CD8-positive, alpha-beta memory T cell (primary cell): ENCODE data around the gene ABCA10. TPM values are rescaled to one million over a fixed set of nuclear protein-coding genes. Genes with fewer than 3 reads are reported as not detected.

Source experiments
- CTCF ChIA-PET: fragments of 350-600 bp; sonication (Branson Sonifier 250); formaldehyde crosslinking; loops from one replicate; lab custom pipeline; 2021; ENCODE audit warnings: antibody characterized with exemption; lab: Charles Lee
- POLR2A ChIA-PET: fragments of 350-600 bp; sonication (Branson Sonifier 250); formaldehyde crosslinking; loops from one replicate; lab custom pipeline; 2021; ENCODE audit warnings: antibody characterized with exemption; lab: Charles Lee
- DNase-seq, 5 donors: peaks; one replicate each; pipeline versions ENCODE4 v3.0.0 to v3.0.0-alpha.2; 2020 to 2022; ENCODE audit warnings: mixed read lengths in 1 of 5
- H3K27ac ChIP-seq: one replicate; pipeline ENCODE4 v1.7.0; 2013; ENCODE audit warnings: low read depth, mild to moderate bottlenecking, low read length, moderate library complexity
- H3K27me3 ChIP-seq: 2 replicates; pipeline ENCODE4 v1.7.0; 2013; ENCODE audit warnings: low read length, mild to moderate bottlenecking; ENCODE audit not compliant: insufficient read depth, poor library complexity, severe bottlenecking
- H3K36me3 ChIP-seq: 2 replicates; pipeline ENCODE4 v1.7.0; 2013; ENCODE audit warnings: mild to moderate bottlenecking, low read length, moderate library complexity; ENCODE audit not compliant: insufficient read depth
- H3K4me1 ChIP-seq: 2 replicates; pipeline ENCODE4 v1.7.0; 2013; ENCODE audit warnings: mild to moderate bottlenecking, low read length, moderate library complexity; ENCODE audit not compliant: insufficient read depth
- H3K4me3 ChIP-seq: 2 replicates; pipeline ENCODE4 v1.7.0; 2013; ENCODE audit warnings: mild to moderate bottlenecking, low read length
- H3K9me3 ChIP-seq: 2 replicates; pipeline ENCODE4 v1.7.0; 2013; ENCODE audit warnings: mild to moderate bottlenecking, low read length
- H3K27ac Mint-ChIP-seq, 8 donors: one replicate each; pipeline ENCODE4 v1.8.0; 2020 to 2021; ENCODE audit warnings: mixed read lengths in 8 of 8, mild to moderate bottlenecking in 6 of 8, inconsistent platforms in 3 of 8, moderate library complexity in 3 of 8
- H3K27me3 Mint-ChIP-seq, 2 donors: one replicate each; pipeline ENCODE4 v1.8.0; 2020 to 2021; ENCODE audit warnings: mixed read lengths in 2 of 2, mild to moderate bottlenecking in 1 of 2, moderate library complexity in 1 of 2
- H3K36me3 Mint-ChIP-seq, 3 donors: one replicate each; pipeline ENCODE4 v1.8.0; 2020 to 2021; ENCODE audit warnings: mixed read lengths in 3 of 3, inconsistent platforms in 1 of 3, mild to moderate bottlenecking in 1 of 3
- H3K4me1 Mint-ChIP-seq, 3 donors: one replicate each; pipeline ENCODE4 v1.8.0; 2020 to 2021; ENCODE audit warnings: mixed read lengths in 3 of 3, inconsistent platforms in 1 of 3, mild to moderate bottlenecking in 1 of 3
- H3K4me3 Mint-ChIP-seq, 7 donors: one replicate each; pipeline ENCODE4 v1.8.0; 2020 to 2021; ENCODE audit warnings: mixed read lengths in 7 of 7, mild to moderate bottlenecking in 6 of 7, moderate library complexity in 4 of 7, inconsistent platforms in 2 of 7
- H3K9me3 Mint-ChIP-seq, 5 donors: one replicate each; pipeline ENCODE4 v1.8.0; 2020 to 2022; ENCODE audit warnings: mixed read lengths in 5 of 5, mild to moderate bottlenecking in 3 of 5, moderate library complexity in 2 of 5, inconsistent platforms in 1 of 5
- polyA plus RNA-seq: library from polyadenylated mRNA; unstranded; fragments of 300-500 nt; fragmentation: Illumina TruSeq; gene quantifications from one replicate; pipeline ENCODE4 v1.2.3, GENCODE V29; 2021
- total RNA-seq, 2 experiments: library from RNA; stranded (reverse); gene quantifications; one replicate each; pipeline ENCODE4 v1.2.3, GENCODE V29; 2021

Gene ABCA10
- total and polyA plus RNA-seq, 3 experiments from 2014 or later, result 0.46 to 0.60 TPM; not detected in 1

DNA sequence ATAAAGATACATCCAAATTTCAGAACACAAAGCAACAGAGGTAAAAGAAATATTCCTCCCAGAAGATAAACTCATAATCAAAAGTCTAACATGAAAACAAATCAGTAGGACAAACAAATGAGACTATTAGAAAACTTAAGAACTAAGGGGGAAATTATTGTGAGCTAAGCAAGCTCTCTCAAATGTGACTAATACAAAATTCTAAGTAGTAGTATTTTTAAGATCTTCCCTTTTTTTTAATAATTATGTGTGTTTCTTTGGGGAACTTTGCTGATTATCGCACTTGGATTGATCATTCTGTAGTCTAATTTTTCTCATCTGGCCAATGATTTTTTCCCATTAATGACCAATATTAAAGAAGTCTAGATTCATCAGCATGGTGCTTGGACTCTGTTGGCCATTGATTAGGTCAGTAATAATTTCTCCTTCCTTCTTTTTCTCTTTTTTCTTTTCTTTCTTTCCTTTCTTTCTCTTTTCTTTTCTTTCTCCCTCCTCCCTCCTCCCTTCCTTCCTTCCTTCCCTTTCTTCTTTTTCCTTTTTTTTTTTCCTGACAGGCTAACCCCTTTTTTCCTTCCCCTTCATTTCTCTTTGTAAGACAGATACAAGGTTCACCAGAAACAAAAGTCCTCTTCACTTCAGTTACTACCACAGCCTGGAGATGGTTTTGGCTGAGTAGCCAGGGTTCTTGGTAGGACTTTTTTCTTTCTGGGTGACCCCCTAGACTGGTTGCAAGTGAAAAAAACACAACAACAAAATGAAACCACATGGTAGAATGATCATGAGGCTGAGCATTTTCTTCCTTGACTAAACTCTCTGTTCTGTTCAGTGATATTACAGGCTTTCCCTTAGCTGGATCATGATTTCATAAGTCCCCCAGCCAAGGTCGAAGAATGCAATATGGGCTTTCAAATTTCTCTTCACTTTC is 84.0 kb downstream of the ABCA10 start:
- Mint-ChIP-seq H3K27me3 (peaks cover 3 to 5% of the 10 kb centered on the region in 2 donors), H3K27ac (no peak overlapping the region), H3K4me3 (no peak overlapping the region), H3K4me1 (no peaks in the 10 kb centered on the region), H3K36me3 (peaks cover 5 to 7% (median 6%) of the 10 kb centered on the region in 3 donors), H3K9me3 (no peaks in the 10 kb centered on the region)
- POLR2A ChIA-PET, result no interaction called here
- Histone ChIP-seq H3K27me3 (no peaks in the 10 kb centered on the region), H3K9me3 (no peaks in the 10 kb centered on the region), H3K4me1 (no peaks in the 10 kb centered on the region), H3K4me3 (no peak overlapping the region), H3K36me3 (peaks cover 2% of the 10 kb centered on the region), H3K27ac (no peak overlapping the region)
- CTCF ChIA-PET, result no interaction called here
- DNase-seq, result no peak

DNA sequence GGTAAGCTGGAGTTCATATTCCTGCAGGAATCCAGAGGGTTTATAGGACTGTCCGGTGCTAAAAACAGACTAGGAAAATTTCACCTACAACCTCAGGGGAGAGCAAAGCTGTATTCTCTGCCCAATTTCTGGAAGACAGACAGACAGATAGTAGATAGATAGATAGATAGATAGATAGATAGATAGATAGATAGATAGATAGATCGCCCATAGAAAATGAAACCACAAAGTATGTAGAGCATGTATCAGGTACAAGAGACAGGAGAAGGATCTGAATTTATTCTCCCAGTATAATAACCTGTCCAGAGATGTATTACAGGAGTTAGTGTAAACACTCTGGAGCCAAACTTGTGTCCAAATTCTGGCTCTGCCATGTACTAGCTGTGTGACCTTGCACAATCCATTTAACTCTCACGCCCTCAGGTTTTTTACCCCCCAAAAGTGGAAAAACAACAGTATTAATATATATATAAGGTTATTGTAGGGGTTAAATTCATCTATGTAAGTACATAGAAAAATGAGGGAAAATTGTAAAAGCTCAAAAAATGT is 84.9 kb downstream of the ABCA10 start:
- CTCF ChIA-PET, result no interaction called here
- POLR2A ChIA-PET, result no interaction called here
- Histone ChIP-seq H3K9me3 (no peaks in the 10 kb centered on the region), H3K27ac (no peak overlapping the region), H3K4me3 (no peak overlapping the region), H3K27me3 (no peaks in the 10 kb centered on the region), H3K36me3 (no peaks in the 10 kb centered on the region), H3K4me1 (no peaks in the 10 kb centered on the region)
- Mint-ChIP-seq H3K9me3 (no peaks in the 10 kb centered on the region), H3K27ac (no peak overlapping the region), H3K27me3 (peaks cover 3 to 5% of the 10 kb centered on the region in 2 donors), H3K36me3 (peaks cover under 1 to 6% (median 2%) of the 10 kb centered on the region in 3 donors), H3K4me1 (no peaks in the 10 kb centered on the region), H3K4me3 (no peak overlapping the region)
- DNase-seq, result no peak

DNA sequence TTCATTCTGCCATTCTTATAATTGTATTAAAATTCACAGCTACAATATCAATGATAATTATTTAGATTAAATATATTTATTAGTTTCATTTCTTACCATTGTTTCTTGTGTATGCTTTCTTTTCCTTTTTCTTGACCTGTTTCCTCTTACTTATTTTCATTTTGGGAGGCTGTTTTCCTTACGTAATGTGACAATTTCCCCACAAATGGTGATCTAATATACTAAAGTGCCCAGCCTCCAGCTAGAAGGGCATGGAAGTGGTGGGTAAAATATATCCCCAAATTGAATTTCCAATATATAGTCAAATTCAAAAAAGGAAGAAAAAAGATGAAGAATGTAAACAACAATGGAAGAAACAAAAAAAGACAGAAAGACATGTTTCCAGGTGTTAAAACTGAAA is 85.5 kb downstream of the ABCA10 start:
- H3K9me3 ChIP-seq, result no peaks in the 10 kb centered on the region
- no peaks in the 10 kb centered on the region for H3K36me3 ChIP-seq
- Mint-ChIP-seq H3K9me3 (no peaks in the 10 kb centered on the region), H3K36me3 (peaks cover 0 to 5% (median 2%) of the 10 kb centered on the region in 3 donors), H3K4me1 (no peaks in the 10 kb centered on the region), H3K27me3 (peaks cover 3 to 5% of the 10 kb centered on the region in 2 donors), H3K27ac (no peak overlapping the region), H3K4me3 (no peak overlapping the region)
- H3K4me1 ChIP-seq, result no peaks in the 10 kb centered on the region
- no peak for DNase-seq
- POLR2A ChIA-PET, result no interaction called here
- no peak overlapping the region for H3K27ac ChIP-seq
- no peaks in the 10 kb centered on the region for H3K27me3 ChIP-seq
- CTCF ChIA-PET, result no interaction called here
- H3K4me3 ChIP-seq, result no peak overlapping the region

DNA sequence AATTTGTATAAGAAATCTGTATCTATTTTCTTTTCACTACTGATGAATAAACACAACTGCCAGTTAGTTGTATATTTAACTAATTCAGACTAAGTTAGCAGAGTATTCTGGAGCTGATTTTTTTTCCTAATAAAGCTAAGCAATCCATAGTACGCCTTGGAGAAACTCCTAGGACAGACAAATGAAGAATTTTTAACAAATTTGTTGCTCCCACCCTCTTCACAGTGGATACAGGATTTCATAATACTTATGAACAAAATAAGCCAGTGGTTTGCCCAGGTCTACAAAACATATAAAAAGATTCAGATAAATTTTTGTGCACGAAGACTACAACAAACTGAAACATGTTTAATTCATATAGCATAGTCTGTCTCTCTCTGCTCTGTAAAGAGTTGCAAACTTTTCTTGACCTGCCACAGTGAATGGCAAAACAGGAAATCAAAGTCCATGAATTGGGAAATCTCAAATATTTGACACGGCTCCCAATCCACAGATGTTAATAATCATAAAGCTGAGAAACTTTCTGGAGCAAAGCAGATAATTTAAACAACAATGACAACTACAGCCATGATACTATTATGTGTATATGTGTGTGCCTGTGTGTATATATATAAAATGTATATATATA is 86.3 kb downstream of the ABCA10 start:
- Mint-ChIP-seq H3K4me1 (no peaks in the 10 kb centered on the region), H3K27me3 (peaks cover 3 to 5% of the 10 kb centered on the region in 2 donors), H3K27ac (no peak overlapping the region), H3K4me3 (no peak overlapping the region), H3K9me3 (peaks cover 0 to 2% (median 0%) of the 10 kb centered on the region in 5 donors), H3K36me3 (peaks cover under 1 to 4% (median under 1%) of the 10 kb centered on the region in 3 donors)
- H3K36me3 ChIP-seq, result no peaks in the 10 kb centered on the region
- H3K4me3 ChIP-seq, result no peak overlapping the region
- no peak for DNase-seq
- H3K4me1 ChIP-seq, result no peaks in the 10 kb centered on the region
- H3K27ac ChIP-seq, result no peak overlapping the region
- H3K27me3 ChIP-seq, result no peaks in the 10 kb centered on the region
- H3K9me3 ChIP-seq, result no peaks in the 10 kb centered on the region
- POLR2A ChIA-PET, result no interaction called here
- CTCF ChIA-PET, result no interaction called here

DNA sequence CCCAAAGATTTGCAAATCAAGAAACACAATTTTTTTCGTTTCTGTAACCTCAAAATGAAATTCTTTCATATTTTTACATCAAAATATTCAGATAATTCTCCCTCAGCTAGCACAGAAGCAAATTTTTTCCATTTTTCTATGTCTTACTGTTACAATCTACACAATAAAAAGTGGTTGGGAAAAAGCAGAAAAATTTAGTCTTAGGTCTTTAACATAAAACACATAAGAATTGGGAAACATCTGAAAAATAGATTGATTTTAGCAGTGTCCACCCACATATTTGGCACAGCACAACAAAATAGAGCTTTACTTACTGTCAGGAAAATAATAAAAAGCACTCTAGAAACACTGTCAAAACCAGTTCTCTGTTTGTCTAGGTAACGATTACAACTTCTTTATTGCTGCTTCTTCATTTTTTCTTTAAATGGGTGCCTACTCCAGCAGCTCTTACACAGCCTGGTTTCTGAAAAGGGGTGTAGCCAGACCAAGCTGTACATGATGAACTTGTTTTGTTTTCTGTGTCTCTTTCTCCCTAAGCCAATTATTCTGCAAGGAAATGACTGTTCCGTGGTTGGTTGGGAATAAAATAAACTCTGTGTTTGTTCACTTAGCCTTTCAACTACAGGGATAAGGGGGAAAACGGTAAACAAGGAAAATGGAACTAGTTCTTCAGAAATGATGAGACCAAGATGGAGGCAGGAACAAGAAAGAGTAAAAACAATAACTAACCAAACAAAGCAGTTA is 87.0 kb downstream of the ABCA10 start, which contains the start of gene ABCA6:
ABCA6 (minus strand) TSS at position 465 of the 744 bp plus-strand sequence. CDS start 1,192 bp downstream, outside the sequence.
- no peak for DNase-seq
- no peaks in the 10 kb centered on the region for H3K36me3 ChIP-seq
- Mint-ChIP-seq H3K27ac (no peak within 1 kb of the TSS), H3K4me1 (no peaks in the 10 kb centered on the region), H3K27me3 (peaks cover 3 to 5% of the 10 kb centered on the region in 2 donors), H3K4me3 (no peak within 1 kb of the TSS), H3K9me3 (peaks cover 0 to 6% (median 0%) of the 10 kb centered on the region in 5 donors), H3K36me3 (peaks cover 0 to 8% (median 0%) of the 10 kb centered on the region in 3 donors)
- H3K4me1 ChIP-seq, result no peaks in the 10 kb centered on the region
- H3K27me3 ChIP-seq, result no peaks in the 10 kb centered on the region
- no peak within 1 kb of the TSS for H3K4me3 ChIP-seq
- H3K27ac ChIP-seq, result no peak within 1 kb of the TSS
- ChIA-PET POLR2A (no interaction called here), CTCF (no interaction called here)
- H3K9me3 ChIP-seq, result no peaks in the 10 kb centered on the region

DNA sequence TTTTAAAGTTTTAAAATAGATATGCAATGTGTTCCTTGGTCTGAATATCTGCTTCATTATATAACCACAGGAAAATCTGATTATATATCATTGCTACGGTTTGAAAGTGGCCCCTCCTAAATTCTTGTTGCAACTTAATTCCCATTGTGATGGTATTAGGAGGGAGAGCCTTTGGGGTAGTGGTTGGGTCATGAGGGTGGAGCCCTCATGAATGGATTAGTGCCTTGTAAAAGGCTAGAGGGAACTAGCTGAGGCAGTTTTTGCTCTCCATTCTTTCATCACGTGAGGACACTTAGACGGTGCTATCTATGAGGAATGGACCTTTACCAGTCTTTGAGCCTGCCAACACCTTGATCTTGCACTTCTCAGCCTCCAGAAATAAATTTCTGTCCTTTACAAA is 94.5 kb downstream of the ABCA10 start:
- no peaks in the 10 kb centered on the region for H3K9me3 ChIP-seq
- H3K4me1 ChIP-seq, result no peaks in the 10 kb centered on the region
- DNase-seq, result no peak
- Mint-ChIP-seq H3K9me3 (peaks cover 0 to 6% (median 0%) of the 10 kb centered on the region in 5 donors), H3K27ac (no peak overlapping the region), H3K4me1 (no peaks in the 10 kb centered on the region), H3K36me3 (peaks cover 0 to 15% (median 0%) of the 10 kb centered on the region in 3 donors), H3K4me3 (no peak overlapping the region), H3K27me3 (peaks cover 2% of the 10 kb centered on the region in 2 donors)
- H3K27ac ChIP-seq, result no peak overlapping the region
- CTCF ChIA-PET, result no interaction called here
- no peak overlapping the region for H3K4me3 ChIP-seq
- no peaks in the 10 kb centered on the region for H3K36me3 ChIP-seq
- no peaks in the 10 kb centered on the region for H3K27me3 ChIP-seq
- POLR2A ChIA-PET, result no interaction called here

DNA sequence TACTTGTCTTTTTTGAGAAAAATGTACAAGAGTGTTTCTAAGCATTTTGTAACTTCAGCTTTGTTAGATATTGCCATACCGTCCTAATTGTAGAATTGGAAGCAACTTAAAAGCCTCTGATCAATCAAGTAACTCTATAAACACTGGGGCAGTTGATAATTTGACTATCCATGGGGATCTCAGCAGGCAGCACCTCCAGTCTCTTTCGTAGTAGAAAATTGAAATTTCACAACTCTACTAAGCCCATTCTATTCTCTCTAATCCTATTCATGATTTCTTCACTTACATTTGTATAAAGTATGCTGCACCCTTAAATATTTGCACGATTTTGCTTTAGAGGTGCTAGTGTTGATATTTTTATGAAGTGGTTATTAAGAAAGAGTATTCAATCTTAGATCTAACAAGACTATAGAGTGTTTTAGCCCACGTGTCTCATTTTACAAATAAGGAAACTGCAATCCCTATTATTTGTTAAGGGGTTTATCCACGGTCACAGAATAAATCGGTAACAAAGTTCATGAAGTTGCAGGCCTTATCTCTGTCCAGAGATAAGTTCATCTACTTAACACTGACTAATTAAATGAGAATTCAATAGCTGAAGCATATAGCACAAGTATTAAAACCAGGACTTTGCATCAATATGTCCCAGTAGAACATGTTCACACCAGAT is 97.9 kb downstream of the ABCA10 start:
- no peak overlapping the region for H3K4me3 Mint-ChIP-seq
- no peaks in the 10 kb centered on the region for H3K4me1 ChIP-seq
- H3K27me3 Mint-ChIP-seq, result peaks cover 0 to 2% of the 10 kb centered on the region in 2 donors
- H3K27me3 ChIP-seq, result no peaks in the 10 kb centered on the region
- no peak overlapping the region for H3K4me3 ChIP-seq
- no peak overlapping the region for H3K27ac ChIP-seq
- no peaks in the 10 kb centered on the region for H3K36me3 ChIP-seq
- peaks cover 0 to 6% (median 2%) of the 10 kb centered on the region in 3 donors for H3K36me3 Mint-ChIP-seq
- no peaks in the 10 kb centered on the region for H3K9me3 Mint-ChIP-seq
- H3K27ac Mint-ChIP-seq, result no peak overlapping the region
- ChIA-PET POLR2A (no interaction called here), CTCF (no interaction called here)
- no peak for DNase-seq
- no peaks in the 10 kb centered on the region for H3K4me1 Mint-ChIP-seq
- no peaks in the 10 kb centered on the region for H3K9me3 ChIP-seq
